Kidney (tissue), 14 donors: ENCODE measurements around the gene LRP5. TPM values are rescaled to one million over a fixed set of nuclear protein-coding genes. Genes with fewer than 3 reads are reported as not detected.

Source experiments
- DNase-seq, 5 donors: peaks; one replicate each; pipeline ENCODE4 v3.0.0-alpha.2; 2013 to 2020
- FAIRE-seq: peaks from 2 replicates; lab custom pipeline; 2012; peaks lifted over from hg19 to GRCh38; lab: Jason Lieb, UNC
- H3K27ac ChIP-seq, 2 donors: one replicate each; pipeline ENCODE4 v1.7.0; 2013; ENCODE audit warnings: low read depth in 2 of 2, low read length in 2 of 2, inconsistent platforms in 1 of 2
- H3K27me3 ChIP-seq: one replicate; pipeline ENCODE4 v1.7.1; 2013; ENCODE audit warnings: low read length, inconsistent platforms; ENCODE audit not compliant: control insufficient read depth, insufficient read depth
- H3K36me3 ChIP-seq, 3 donors: one replicate each; pipeline versions ENCODE4 v1.7.0 to v1.7.1; 2013; ENCODE audit warnings: low read length in 3 of 3, control low read depth in 1 of 3, inconsistent platforms in 1 of 3; ENCODE audit not compliant: insufficient read depth in 3 of 3, control insufficient read depth in 2 of 3
- H3K4me1 ChIP-seq, 3 donors: one replicate each; pipeline versions ENCODE4 v1.7.0 to v1.7.1; 2013; ENCODE audit warnings: low read length in 3 of 3, inconsistent platforms in 1 of 3, low read depth in 1 of 3; ENCODE audit not compliant: control insufficient read depth in 2 of 3, insufficient read depth in 2 of 3
- H3K4me3 ChIP-seq, 3 donors: one replicate each; pipeline versions ENCODE4 v1.7.0 to v1.8.1; 2013; ENCODE audit warnings: low read length in 3 of 3, control low read depth in 1 of 3, inconsistent platforms in 1 of 3
- H3K9ac ChIP-seq, 3 donors: one replicate each; pipeline versions ENCODE4 v1.7.0 to v1.7.1; 2013; ENCODE audit warnings: low read length in 3 of 3, control low read depth in 1 of 3, inconsistent platforms in 1 of 3
- H3K9me3 ChIP-seq, 3 donors: one replicate each; pipeline versions ENCODE4 v1.7.0 to v1.7.1; 2013; ENCODE audit warnings: low read length in 3 of 3, control low read depth in 1 of 3, inconsistent platforms in 1 of 3; ENCODE audit not compliant: control insufficient read depth in 2 of 3, insufficient read depth in 1 of 3
- CTCF ChIP-seq: IDR thresholded peaks from 3 replicates; pipeline ENCODE4 v1.5.1; 2012; ENCODE audit warnings: mild to moderate bottlenecking, moderate library complexity, borderline replicate concordance; ENCODE audit not compliant: insufficient read depth; ENCODE audit errors: extremely low read depth
- intact Hi-C: fragments of 100-400 bp; cut with DNase I; formaldehyde crosslinking; loops from one replicate; pipeline ENCODE4 v1.11.1; 2022
- polyA plus RNA-seq: library from polyadenylated mRNA; stranded (reverse); fragments of 350-450 nt; fragmentation: Illumina TruSeq; extraction: RNeasy Lipid Tissue Mini Kit (QIAGEN cat#74804); gene quantifications from one replicate; pipeline ENCODE4 v1.2.3, GENCODE V29; 2014; ENCODE audit warnings: low read depth, low replicate concordance; ENCODE audit not compliant: insufficient read depth
- total RNA-seq: library from RNA; stranded (reverse); fragmentation: NEBNext Ultra II Directional; extraction: Animal tissue kit (Norgen Biotek cat#: 25700); gene quantifications from one replicate; pipeline ENCODE4 v1.2.1, GENCODE V29; 2021
- donor health status: control.
- donor health status: control.
- donor health status: control.
- donor health status: control.
- donor health status: control.
- donor health status: DM: yes; HTN: yes; CAD: no.
- donor health status: Normal renal cell carcinoma (clear cell type).

LRP5 gene
- total and polyA plus RNA-seq, 2 donors from 2014 or later = 55.4 to 71.3 TPM

DNA sequence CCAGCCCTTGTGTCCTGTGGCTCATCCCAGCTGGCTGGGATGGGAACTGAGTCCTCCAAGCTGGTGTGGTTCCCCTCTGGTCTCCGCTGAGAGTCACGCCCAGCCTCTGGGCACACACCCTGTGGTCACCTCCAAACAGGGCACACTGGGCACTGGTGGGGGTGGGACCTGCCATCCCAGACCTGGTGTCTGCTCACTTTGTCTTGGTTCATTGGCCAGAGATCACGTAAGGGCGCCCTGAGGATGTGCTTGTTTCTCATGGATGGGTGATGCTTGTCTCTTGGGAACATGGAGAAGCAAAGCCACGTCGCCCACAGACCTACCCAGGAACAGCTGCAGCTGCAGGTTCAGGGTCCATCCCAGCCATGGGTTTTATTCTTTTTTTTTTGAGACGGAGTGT, 43.1 kb downstream of the LRP5 start:
- Histone ChIP-seq H3K27ac (peak overlapping the region; percentile 83 to 87), H3K4me3 (no peak overlapping the region), H3K36me3 (peaks cover 0 to 4% (median 0%) of the 10 kb centered on the region in 3 donors), H3K9ac (no peak overlapping the region), H3K9me3 (no peaks in the 10 kb centered on the region), H3K4me1 (peaks cover 0 to 44% (median 32%) of the 10 kb centered on the region in 3 donors), H3K27me3 (no peaks in the 10 kb centered on the region)
- TF ChIP-seq CTCF = no peak
- FAIRE-seq (no peak), DNase-seq (no peak)
- intact Hi-C loops = no loop called here

DNA sequence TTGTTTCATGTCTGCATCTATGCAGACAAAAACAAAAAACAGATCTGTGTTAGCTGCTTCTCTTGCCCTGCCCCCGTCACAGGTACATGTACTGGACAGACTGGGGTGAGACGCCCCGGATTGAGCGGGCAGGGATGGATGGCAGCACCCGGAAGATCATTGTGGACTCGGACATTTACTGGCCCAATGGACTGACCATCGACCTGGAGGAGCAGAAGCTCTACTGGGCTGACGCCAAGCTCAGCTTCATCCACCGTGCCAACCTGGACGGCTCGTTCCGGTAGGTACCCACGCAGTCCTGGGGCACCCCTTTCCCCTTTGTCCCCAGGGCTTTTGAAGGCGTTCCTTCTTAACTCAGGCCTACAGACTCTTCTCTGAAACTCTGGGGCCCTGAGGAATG, 45.2 kb downstream of the LRP5 start:
- TF ChIP-seq CTCF = no peak
- H3K4me3 ChIP-seq = no peak overlapping the region
- DNase-seq (no peak), FAIRE-seq (no peak)
- peaks cover 0 to 6% (median 4%) of the 10 kb centered on the region in 3 donors for H3K36me3 ChIP-seq
- H3K9me3 ChIP-seq = no peaks in the 10 kb centered on the region
- H3K27ac ChIP-seq = no peak overlapping the region
- no peaks in the 10 kb centered on the region for H3K27me3 ChIP-seq
- H3K4me1 ChIP-seq = peaks cover 0 to 44% (median 29%) of the 10 kb centered on the region in 3 donors
- H3K9ac ChIP-seq = no peak overlapping the region
- intact Hi-C loops = no loop called here

DNA sequence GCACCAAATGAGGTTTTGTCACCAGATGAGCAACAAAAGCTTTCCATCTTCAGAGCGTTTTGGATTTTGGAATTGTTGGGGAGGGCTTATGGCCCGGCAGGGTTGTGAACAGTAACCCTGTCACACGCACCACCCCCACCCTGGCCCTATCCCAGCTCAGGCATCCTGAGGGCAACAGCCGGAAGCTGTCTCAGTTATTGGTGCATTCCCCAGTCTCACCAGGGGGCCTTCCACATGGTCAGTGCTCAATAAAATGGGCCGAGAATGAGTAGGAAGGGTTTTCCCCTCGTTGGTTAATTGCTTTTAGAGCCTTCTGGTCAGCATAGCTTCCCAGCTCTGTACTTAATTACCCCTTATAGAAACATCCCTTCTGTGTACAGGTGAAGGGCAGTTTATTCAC, 46.0 kb downstream of the LRP5 start:
- no peaks in the 10 kb centered on the region for H3K27me3 ChIP-seq
- H3K27ac ChIP-seq = peak overlapping the region; percentile 32 to 63
- peaks cover 0 to 6% (median 4%) of the 10 kb centered on the region in 3 donors for H3K36me3 ChIP-seq
- FAIRE-seq = no peak
- H3K9ac ChIP-seq = no peak overlapping the region
- TF ChIP-seq CTCF = no peak
- H3K4me1 ChIP-seq = peaks cover 0 to 42% (median 27%) of the 10 kb centered on the region in 3 donors
- no peak overlapping the region for H3K4me3 ChIP-seq
- DNase-seq = peak in 1 of 5 donors; percentile 84
- intact Hi-C loops = no loop called here
- H3K9me3 ChIP-seq = no peaks in the 10 kb centered on the region

- DNase-seq = no peak
- Histone ChIP-seq H3K9ac (no peak overlapping the region), H3K4me1 (peaks cover 0 to 21% (median 9%) of the 10 kb centered on the region in 3 donors), H3K9me3 (no peaks in the 10 kb centered on the region), H3K27me3 (no peaks in the 10 kb centered on the region), H3K27ac (no peak overlapping the region), H3K36me3 (peaks cover 0 to 13% (median 4%) of the 10 kb centered on the region in 3 donors), H3K4me3 (no peak overlapping the region)
- TF ChIP-seq CTCF = no peak
- no peak for FAIRE-seq
- intact Hi-C loops = no loop called here
Observed at GRCh38 chr11:68361702-68362101, 49.3 kb downstream of the LRP5 start.
